ENCODE measurements around the gene EML4. TPM values are rescaled to one million over a fixed set of nuclear protein-coding genes. Genes with fewer than 3 reads are reported as not detected.

Gene EML4
- total RNA-seq, 4 donors from 2014 or later, result 23.3 to 52.4 (median 31.7) TPM

DNA sequence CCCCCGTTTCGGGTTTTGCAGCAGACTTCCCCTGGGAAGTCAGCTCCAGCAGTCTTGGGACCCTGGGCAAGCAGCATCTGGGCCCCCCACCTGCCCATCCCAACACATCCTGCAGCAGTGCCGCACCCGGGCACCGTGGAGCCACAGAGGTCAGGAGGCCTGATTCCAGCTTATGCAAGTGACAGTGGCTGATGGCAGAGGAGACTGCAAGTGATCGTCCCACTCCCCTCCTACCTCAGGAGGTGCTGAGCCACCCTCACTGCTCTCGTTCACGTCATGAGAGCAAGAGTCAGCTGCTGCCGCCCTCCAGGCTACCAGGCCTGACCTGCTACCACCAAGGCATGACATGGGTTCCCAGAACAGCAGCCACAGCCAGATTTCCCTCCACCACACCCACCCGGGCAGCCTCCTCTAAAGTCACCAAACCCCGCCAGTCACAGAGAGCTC lies 173.7 kb downstream of the EML4 start:
- no peak for TF ChIP-seq CTCF (IDR thresholded peaks at IDR 0.05; ENCODE audit: low read depth)

GRCh38 chr2:42345986-42346385 lies 176.8 kb downstream of the EML4 start:
- no peak for TF ChIP-seq CTCF (IDR thresholded peaks at IDR 0.05; ENCODE audit: low read depth)

DNA sequence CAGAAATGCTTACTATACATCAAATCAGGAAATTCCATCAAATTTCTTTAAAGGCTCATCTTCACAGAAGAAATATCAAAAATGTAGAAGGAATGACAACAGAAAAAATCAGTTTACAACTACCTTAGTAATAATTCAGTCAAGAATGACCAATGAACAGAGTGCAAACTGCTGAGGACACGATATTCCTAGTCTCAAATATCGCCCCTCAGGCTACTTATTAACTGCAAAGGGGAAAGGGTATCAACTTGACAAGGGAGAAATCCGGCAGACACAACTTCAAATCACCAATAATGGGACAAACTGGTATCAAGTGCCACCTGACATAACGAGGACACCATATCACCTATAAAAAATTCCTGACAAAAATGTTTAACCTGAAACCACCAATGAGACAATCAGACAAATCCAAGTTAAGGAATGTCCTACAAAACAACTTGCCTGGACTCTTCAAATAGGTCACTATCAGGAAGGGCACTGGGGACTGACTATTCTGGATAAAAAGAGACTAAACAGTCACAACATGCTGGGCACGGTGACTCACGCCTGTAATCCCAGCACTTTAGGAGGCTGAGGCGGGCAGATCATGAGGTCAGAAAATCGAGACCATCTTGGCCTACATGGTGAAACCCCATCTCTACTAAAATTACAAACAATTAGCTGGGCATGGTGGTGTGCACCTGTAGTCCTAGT lies 179.1 kb downstream of the EML4 start:
- no peak for TF ChIP-seq CTCF (IDR thresholded peaks at IDR 0.05; ENCODE audit: low read depth)

- TF ChIP-seq CTCF (IDR thresholded peaks at IDR 0.05; ENCODE audit: low read depth), result no peak
Measured at GRCh38 chr2:42350434-42351063, 181.4 kb downstream of the EML4 start.

DNA sequence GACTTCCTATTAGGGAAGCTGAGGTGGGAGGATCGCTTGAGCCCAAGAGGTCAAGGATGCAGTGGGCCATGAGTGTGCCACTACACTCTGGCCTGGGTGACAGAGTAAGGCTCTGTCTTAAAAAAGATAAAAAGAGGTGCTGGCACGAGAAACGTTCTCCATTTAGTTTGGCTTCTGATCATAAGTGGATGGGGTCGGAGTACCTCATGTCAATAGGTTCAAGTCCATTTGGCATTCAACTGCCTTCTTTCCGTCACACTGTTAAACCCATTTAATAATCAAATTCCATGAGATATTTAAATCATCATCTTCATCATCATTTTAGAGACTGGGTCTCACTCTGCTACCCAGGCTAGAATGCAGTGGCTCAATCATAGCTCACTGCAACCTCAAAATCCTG lies 182.7 kb downstream of the EML4 start:
- no peak for TF ChIP-seq CTCF (IDR thresholded peaks at IDR 0.05; ENCODE audit: low read depth)

DNA sequence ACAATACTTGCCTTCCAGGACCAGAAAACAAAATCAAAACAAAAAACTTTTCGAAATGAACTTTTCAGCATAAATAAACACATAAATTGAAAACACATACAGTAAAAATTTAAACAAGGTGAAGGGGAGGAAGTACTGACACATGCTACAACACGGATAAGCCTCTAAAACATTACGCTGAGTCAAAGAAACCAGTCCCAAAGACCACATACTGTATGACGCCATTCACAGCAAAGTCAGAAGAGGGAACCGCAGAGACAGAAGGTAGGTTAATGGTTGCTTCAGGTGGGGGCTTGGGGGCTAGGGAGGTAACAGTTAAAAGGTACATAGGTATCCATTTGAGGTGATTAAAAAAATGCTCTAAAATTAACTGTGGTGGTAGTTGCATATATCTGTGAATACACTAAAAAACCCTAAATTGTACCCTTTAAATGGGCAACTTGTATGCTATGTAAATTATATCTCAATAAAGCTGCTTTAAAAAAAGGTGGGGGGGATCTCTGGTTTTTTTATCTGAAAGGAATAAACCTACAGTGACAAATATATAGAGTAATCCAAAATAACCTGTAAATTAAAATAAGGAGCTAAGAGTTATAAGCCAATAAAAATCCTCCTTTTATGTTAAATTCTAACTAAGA lies 184.8 kb downstream of the EML4 start:
- no peak for TF ChIP-seq CTCF (IDR thresholded peaks at IDR 0.05; ENCODE audit: low read depth)

DNA sequence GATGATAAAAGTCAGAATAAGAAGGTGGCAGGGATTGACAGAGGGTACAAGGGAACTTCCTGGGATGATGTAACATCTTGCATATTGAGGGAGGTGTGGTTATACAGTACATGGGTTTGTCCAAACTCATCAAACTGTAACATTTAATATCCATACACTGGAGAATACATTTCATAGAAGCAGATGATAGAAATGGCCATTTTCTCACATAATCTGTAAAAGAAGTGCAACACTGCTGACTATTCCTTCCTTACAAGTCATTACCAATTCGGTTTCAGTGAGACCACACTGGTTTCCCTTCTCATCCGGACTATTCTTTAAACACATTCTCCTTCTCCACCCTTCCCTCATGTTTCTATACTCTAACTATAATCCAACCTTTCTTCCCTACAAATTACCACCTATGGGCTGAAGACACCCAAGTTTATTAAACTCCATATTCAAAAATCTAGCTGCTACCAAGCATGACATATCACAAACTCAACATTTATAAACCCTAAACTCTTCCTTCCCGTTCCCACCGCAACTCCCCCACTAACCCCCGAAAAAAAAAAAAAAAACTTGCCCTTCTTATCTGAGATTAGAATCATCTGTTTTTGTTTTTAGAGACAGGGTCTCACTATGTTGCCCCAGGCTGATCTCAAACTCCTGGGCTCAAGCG lies 190.3 kb downstream of the EML4 start:
- no peak for TF ChIP-seq CTCF (IDR thresholded peaks at IDR 0.05; ENCODE audit: low read depth)
